IPS DF 6.9 (cell line): ENCODE measurements around the gene LCE1B.

Experiments
- DNase-seq: peaks from one replicate; pipeline ENCODE4 v3.0.0-alpha.2; 2013; ENCODE audit warnings: low read depth, low spot score
- H3K27ac ChIP-seq: one replicate; pipeline ENCODE4 v1.5.1; 2013; ENCODE audit warnings: low read length, control low read depth
- H3K27me3 ChIP-seq: 2 replicates; pipeline ENCODE4 v1.6.1; 2013; ENCODE audit warnings: mild to moderate bottlenecking, low read length; ENCODE audit not compliant: control insufficient read depth, insufficient read depth
- H3K36me3 ChIP-seq: 2 replicates; pipeline ENCODE4 v1.6.1; 2013; ENCODE audit warnings: low read length; ENCODE audit not compliant: control insufficient read depth, insufficient read depth
- H3K4me1 ChIP-seq: 2 replicates; pipeline ENCODE4 v1.6.1; 2013; ENCODE audit warnings: low read length; ENCODE audit not compliant: control insufficient read depth, insufficient read depth
- H3K4me3 ChIP-seq: 2 replicates; pipeline ENCODE4 v1.5.1; 2013; ENCODE audit warnings: mild to moderate bottlenecking, low read length
- H3K9me3 ChIP-seq: 2 replicates; pipeline ENCODE4 v1.6.1; 2013; ENCODE audit warnings: low read length, inconsistent platforms; ENCODE audit not compliant: control insufficient read depth, insufficient read depth
- WGBS: extraction: QIAGEN DNeasy Blood & Tissue Kit; methylation state at CpG from one replicate; pipeline ENCODE4 v1.1.7; 2013; ENCODE audit warnings: mixed read lengths, missing lambda C conversion rate; ENCODE audit not compliant: insufficient read length, insufficient coverage; 5-methylcytosine and 5-hydroxymethylcytosine counted together

The LCE1B gene

GRCh38 chr1:152811671-152812070 lies at the start of gene LCE1B:
Gene LCE1B, plus strand, starts transcription at chr1:152811971. Its CDS starts 476 bp downstream, at chr1:152812447.
- no peaks in the 10 kb centered on the region for H3K27me3 ChIP-seq
- no peaks in the 10 kb centered on the region for H3K4me1 ChIP-seq
- H3K4me3 ChIP-seq = no peak within 1 kb of the TSS
- WGBS = no CpG with 5 or more reads among the region's 2 CpGs
- no peak within 1 kb of the TSS for H3K27ac ChIP-seq
- H3K9me3 ChIP-seq = peaks cover 5% of the 10 kb centered on the region
- no peaks in the 10 kb centered on the region for H3K36me3 ChIP-seq
- no peak for DNase-seq

- Histone ChIP-seq H3K27ac (no peak overlapping the region), H3K4me1 (no peaks in the 10 kb centered on the region), H3K9me3 (peaks cover 15% of the 10 kb centered on the region), H3K36me3 (no peaks in the 10 kb centered on the region), H3K4me3 (no peak overlapping the region), H3K27me3 (no peaks in the 10 kb centered on the region)
- WGBS = no CpG with 5 or more reads among the region's 8 CpGs
- no peak for DNase-seq
Measured at GRCh38 chr1:152768847-152769533, 42.8 kb upstream of the LCE1B start.

GRCh38 chr1:152770411-152770810 lies 41.4 kb upstream of the LCE1B start:
- H3K4me1 ChIP-seq = no peaks in the 10 kb centered on the region
- H3K27me3 ChIP-seq = no peaks in the 10 kb centered on the region
- no peak for DNase-seq
- H3K36me3 ChIP-seq = no peaks in the 10 kb centered on the region
- no CpG with 5 or more reads among the region's 1 CpG for WGBS
- no peak overlapping the region for H3K27ac ChIP-seq
- peaks cover 14% of the 10 kb centered on the region for H3K9me3 ChIP-seq
- no peak overlapping the region for H3K4me3 ChIP-seq

GRCh38 chr1:152774875-152775274 lies 36.9 kb upstream of the LCE1B start, which contains the start of gene LCE1F:
Gene LCE1F, plus strand, starts transcription at chr1:152775140. Its CDS starts 1,232 bp downstream, at chr1:152776372.
- H3K9me3 ChIP-seq = peaks cover 8% of the 10 kb centered on the region
- WGBS = no CpG with 5 or more reads among the region's 6 CpGs
- no peaks in the 10 kb centered on the region for H3K36me3 ChIP-seq
- H3K4me1 ChIP-seq = no peaks in the 10 kb centered on the region
- H3K27ac ChIP-seq = no peak within 1 kb of the TSS
- no peak within 1 kb of the TSS for H3K4me3 ChIP-seq
- no peaks in the 10 kb centered on the region for H3K27me3 ChIP-seq
- DNase-seq = no peak

- Histone ChIP-seq H3K4me1 (no peaks in the 10 kb centered on the region), H3K9me3 (peaks cover 9% of the 10 kb centered on the region), H3K36me3 (no peaks in the 10 kb centered on the region), H3K27ac (no peak overlapping the region), H3K4me3 (no peak overlapping the region), H3K27me3 (no peaks in the 10 kb centered on the region)
- no peak for DNase-seq
- WGBS = no CpG with 5 or more reads among the region's 11 CpGs
Measured at GRCh38 chr1:152776361-152776760, 35.4 kb upstream of the LCE1B start.

GRCh38 chr1:152777510-152778137 lies 34.1 kb upstream of the LCE1B start:
- no peak overlapping the region for H3K27ac ChIP-seq
- no peaks in the 10 kb centered on the region for H3K4me1 ChIP-seq
- no CpG with 5 or more reads among the region's 4 CpGs for WGBS
- H3K4me3 ChIP-seq = no peak overlapping the region
- H3K9me3 ChIP-seq = peaks cover 9% of the 10 kb centered on the region
- no peaks in the 10 kb centered on the region for H3K27me3 ChIP-seq
- no peaks in the 10 kb centered on the region for H3K36me3 ChIP-seq
- no peak for DNase-seq

- H3K4me3 ChIP-seq = no peak overlapping the region
- no peaks in the 10 kb centered on the region for H3K36me3 ChIP-seq
- H3K27me3 ChIP-seq = no peaks in the 10 kb centered on the region
- H3K4me1 ChIP-seq = no peaks in the 10 kb centered on the region
- peaks cover 19% of the 10 kb centered on the region for H3K9me3 ChIP-seq
- H3K27ac ChIP-seq = no peak overlapping the region
- DNase-seq = no peak
- no CpG with 5 or more reads among the region's 2 CpGs for WGBS
Measured at GRCh38 chr1:152783095-152783494, 28.7 kb upstream of the LCE1B start.

GRCh38 chr1:152786077-152786476 lies 25.7 kb upstream of the LCE1B start, which contains the start of gene LCE1E:
Gene LCE1E, plus strand, starts transcription at chr1:152786257. Its CDS starts 1,043 bp downstream, at chr1:152787300.
- H3K4me3 ChIP-seq = no peak within 1 kb of the TSS
- H3K27me3 ChIP-seq = no peaks in the 10 kb centered on the region
- no CpG with 5 or more reads among the region's 2 CpGs for WGBS
- no peak for DNase-seq
- H3K4me1 ChIP-seq = no peaks in the 10 kb centered on the region
- no peak within 1 kb of the TSS for H3K27ac ChIP-seq
- peaks cover 18% of the 10 kb centered on the region for H3K9me3 ChIP-seq
- no peaks in the 10 kb centered on the region for H3K36me3 ChIP-seq

- DNase-seq = no peak
- peaks cover 5% of the 10 kb centered on the region for H3K9me3 ChIP-seq
- H3K4me1 ChIP-seq = no peaks in the 10 kb centered on the region
- H3K27me3 ChIP-seq = no peaks in the 10 kb centered on the region
- H3K27ac ChIP-seq = no peak overlapping the region
- no CpG with 5 or more reads among the region's 4 CpGs for WGBS
- H3K4me3 ChIP-seq = no peak overlapping the region
- no peaks in the 10 kb centered on the region for H3K36me3 ChIP-seq
Measured at GRCh38 chr1:152795686-152796085, 16.1 kb upstream of the LCE1B start.

GRCh38 chr1:152796421-152796820 lies 15.3 kb upstream of the LCE1B start, which contains the start of gene LCE1D:
Gene LCE1D, plus strand, starts transcription at chr1:152796721. Its CDS starts 1,074 bp downstream, at chr1:152797795.
- DNase-seq = no peak
- WGBS = no CpG with 5 or more reads among the region's 3 CpGs

More at GRCh38 chr1:152796421-152796820, 15.3 kb upstream of the LCE1B start, which contains the start of gene LCE1D:
- no peaks in the 10 kb centered on the region for H3K27me3 ChIP-seq
- no peaks in the 10 kb centered on the region for H3K36me3 ChIP-seq
- H3K9me3 ChIP-seq = peaks cover 7% of the 10 kb centered on the region
- H3K4me3 ChIP-seq = no peak within 1 kb of the TSS
- no peaks in the 10 kb centered on the region for H3K4me1 ChIP-seq
- H3K27ac ChIP-seq = no peak within 1 kb of the TSS
